Muscle layer of colon (tissue), 2 donors: ENCODE data around the gene C9orf40.

Experiments used
- H3K27ac ChIP-seq: one replicate; pipeline ENCODE4 v1.7.0; 2013; ENCODE audit warnings: low read depth, mild to moderate bottlenecking, low read length, moderate library complexity
- H3K27me3 ChIP-seq, 2 donors: one replicate each; pipeline ENCODE4 v1.7.0; 2013; ENCODE audit warnings: low read length in 2 of 2, mild to moderate bottlenecking in 2 of 2; ENCODE audit not compliant: insufficient read depth in 2 of 2, control insufficient read depth in 1 of 2
- H3K36me3 ChIP-seq: one replicate; pipeline ENCODE4 v1.7.0; 2013; ENCODE audit warnings: mild to moderate bottlenecking, low read length; ENCODE audit not compliant: insufficient read depth
- H3K4me1 ChIP-seq: one replicate; pipeline ENCODE4 v1.7.0; 2013; ENCODE audit warnings: mild to moderate bottlenecking, low read length; ENCODE audit not compliant: insufficient read depth
- H3K4me3 ChIP-seq, 2 donors: one replicate each; pipeline ENCODE4 v1.7.0; 2013; ENCODE audit warnings: low read length in 2 of 2, low read depth in 1 of 2, mild to moderate bottlenecking in 1 of 2, moderate library complexity in 1 of 2
- H3K9ac ChIP-seq: one replicate; pipeline ENCODE4 v1.7.0; 2013; ENCODE audit warnings: low read length
- H3K9me3 ChIP-seq: one replicate; pipeline ENCODE4 v1.7.0; 2013; ENCODE audit warnings: mild to moderate bottlenecking, low read length
- donor health status: abdominal sarcoma.
- donor health status: Adenocarcinoma of cecum.

Gene C9orf40, protein sequence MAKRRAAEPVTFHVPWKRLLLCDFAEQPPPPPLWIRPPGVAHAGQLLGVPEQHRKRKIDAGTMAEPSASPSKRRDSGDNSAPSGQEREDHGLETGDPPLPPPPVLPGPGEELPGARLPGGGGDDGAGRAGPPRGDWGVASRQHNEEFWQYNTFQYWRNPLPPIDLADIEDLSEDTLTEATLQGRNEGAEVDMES

DNA sequence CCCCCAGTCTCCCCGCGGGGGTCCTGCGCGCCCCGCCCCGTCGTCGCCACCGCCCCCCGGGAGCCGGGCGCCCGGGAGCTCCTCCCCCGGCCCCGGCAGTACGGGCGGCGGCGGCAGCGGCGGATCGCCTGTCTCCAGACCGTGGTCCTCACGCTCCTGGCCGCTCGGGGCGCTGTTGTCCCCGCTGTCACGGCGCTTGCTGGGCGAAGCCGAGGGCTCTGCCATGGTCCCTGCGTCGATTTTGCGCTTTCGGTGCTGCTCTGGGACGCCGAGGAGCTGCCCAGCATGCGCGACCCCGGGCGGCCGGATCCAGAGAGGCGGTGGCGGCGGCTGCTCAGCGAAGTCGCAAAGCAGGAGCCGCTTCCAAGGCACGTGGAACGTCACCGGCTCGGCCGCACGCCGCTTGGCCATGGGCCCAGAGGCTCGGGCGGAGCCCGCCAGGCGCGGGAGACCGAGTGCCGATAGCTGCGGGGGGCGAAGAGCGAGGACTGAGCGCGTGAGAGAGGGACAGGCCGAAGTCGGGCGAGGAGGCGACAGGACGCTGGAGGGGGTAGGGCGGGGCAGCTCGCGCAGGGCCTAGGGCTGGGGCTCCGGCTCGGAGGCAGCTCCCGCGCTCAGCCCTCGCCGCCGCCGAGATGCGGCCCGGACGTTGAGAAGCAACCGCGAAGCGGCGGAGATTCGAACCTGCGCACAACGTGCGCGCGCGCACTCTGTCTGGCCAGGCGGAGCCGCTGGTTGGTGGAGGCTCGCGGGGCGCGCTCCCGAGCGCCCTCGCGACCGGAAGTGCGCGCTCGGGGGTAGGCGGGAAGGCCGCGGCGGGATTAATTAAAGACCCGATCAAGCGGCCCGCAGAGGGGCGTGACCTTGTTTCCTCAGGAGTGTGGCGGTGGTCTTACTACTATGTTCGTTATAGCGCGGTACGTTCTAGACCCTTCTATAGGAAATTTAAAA lies at the start of gene C9orf40:
Gene C9orf40, minus strand, starts transcription at position 712 of the 951 bp plus-strand sequence. Its CDS starts 301 bp downstream, at position 411.
- Histone ChIP-seq H3K36me3 (no peaks in the 10 kb centered on the region), H3K4me1 (peaks cover 10% of the 10 kb centered on the region), H3K9me3 (no peaks in the 10 kb centered on the region), H3K9ac (peak within 1 kb of the TSS; percentile 69), H3K27me3 (no peaks in the 10 kb centered on the region), H3K4me3 (peak within 1 kb of the TSS; percentile 65 to 97), H3K27ac (peak within 1 kb of the TSS; percentile 96)

DNA sequence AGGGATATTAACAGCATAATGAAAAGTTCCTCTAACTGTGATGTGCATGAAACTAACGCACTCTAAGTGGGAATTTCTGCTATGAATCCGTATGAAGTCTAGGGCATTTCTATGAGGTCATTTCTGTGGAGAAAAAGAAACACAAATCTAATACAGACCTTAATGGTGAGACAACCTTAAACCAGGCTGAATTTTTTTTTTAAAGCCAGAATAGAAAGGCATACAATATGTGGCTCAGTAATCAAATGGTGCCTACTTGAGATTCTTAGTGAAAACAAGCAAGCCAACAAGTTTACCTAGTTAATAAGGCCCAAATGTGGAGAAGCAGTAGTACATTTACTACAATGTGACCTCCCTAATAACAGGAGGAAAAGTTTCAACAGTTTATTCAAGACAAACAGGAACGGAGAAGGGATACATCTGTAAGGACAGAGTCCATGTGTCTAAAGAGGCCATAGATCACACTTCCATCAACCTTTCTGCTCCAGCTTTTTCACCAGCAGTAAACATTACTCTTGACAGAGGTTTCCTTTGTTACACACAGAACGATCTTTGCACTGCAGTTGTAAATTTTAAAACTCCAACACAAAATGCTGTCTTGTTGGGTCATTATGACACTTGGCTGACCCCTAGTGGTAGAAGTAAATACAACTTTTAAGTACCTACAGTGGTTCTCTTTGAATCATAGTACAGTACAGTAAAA lies 49.2 kb upstream of the C9orf40 start:
- H3K9ac ChIP-seq, result peak overlapping the region; percentile 53
- H3K9me3 ChIP-seq, result no peaks in the 10 kb centered on the region
- peaks cover 8% of the 10 kb centered on the region for H3K4me1 ChIP-seq
- no peak overlapping the region for H3K27ac ChIP-seq
- no peaks in the 10 kb centered on the region for H3K36me3 ChIP-seq
- peak overlapping the region in 1 of 2 donors; percentile 24 for H3K4me3 ChIP-seq
- no peaks in the 10 kb centered on the region for H3K27me3 ChIP-seq

DNA sequence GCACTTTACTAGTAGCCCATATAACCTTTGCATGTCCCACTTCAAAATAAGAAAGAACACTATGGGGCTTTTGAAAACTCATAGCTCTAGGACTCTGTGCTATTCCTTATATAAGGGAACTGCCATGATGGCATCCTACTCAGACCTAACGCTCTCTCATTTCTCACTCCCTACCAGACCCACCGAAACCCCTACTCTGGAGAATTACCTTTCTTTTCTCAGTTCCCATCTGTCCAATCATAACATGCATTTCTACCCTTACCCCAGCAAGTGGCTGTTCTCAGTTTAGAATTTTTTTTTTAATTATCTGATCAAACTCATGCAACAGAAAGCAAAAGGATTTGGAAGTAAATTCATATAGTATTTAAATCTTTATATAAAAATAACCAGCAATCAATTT lies 48.1 kb upstream of the C9orf40 start:
- Histone ChIP-seq H3K4me3 (no peak overlapping the region), H3K36me3 (peaks cover 4% of the 10 kb centered on the region), H3K27me3 (no peaks in the 10 kb centered on the region), H3K4me1 (peaks cover 8% of the 10 kb centered on the region), H3K9ac (no peak overlapping the region), H3K9me3 (no peaks in the 10 kb centered on the region), H3K27ac (no peak overlapping the region)

DNA sequence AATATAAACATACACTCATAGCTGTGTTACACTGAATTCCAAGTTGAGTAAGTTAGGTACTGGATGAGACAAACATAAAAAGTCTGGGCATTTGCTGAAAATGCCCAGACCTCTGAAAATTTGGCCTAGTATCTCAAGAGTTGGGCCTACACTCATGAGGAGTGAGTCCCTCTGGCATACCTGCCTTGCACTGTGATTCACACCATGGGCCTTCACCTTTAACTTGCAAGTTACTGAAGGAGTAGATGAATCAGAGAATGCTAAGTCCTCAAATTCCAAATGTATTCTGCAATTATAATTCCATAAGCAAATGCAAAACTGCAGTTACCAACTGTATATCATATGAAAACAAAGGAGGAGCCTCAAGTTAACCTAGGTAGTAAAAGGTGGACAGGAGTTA lies 32.3 kb upstream of the C9orf40 start:
- Histone ChIP-seq H3K27me3 (no peaks in the 10 kb centered on the region), H3K27ac (no peak overlapping the region), H3K9ac (no peak overlapping the region)

DNA sequence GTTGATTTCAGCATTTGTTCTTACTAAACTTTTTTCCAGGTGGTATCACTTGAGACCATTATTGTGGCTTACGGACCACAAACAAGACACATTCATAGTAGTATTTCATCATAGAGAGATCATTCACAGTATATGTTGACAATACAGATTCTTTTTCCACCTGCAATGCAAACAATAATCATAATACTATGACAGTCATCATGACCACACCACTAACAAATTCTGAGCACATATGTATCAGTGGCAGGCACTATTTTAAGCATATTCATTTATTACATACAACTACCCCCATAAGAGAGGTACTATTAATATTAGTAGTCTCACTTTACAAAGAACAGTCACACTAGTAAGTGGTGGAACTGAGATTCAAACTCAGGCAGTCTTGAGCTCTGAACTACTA lies 31.0 kb upstream of the C9orf40 start:
- Histone ChIP-seq H3K27me3 (no peaks in the 10 kb centered on the region), H3K27ac (no peak overlapping the region), H3K9ac (no peak overlapping the region), H3K4me3 (no peak overlapping the region), H3K9me3 (no peaks in the 10 kb centered on the region), H3K4me1 (no peaks in the 10 kb centered on the region), H3K36me3 (no peaks in the 10 kb centered on the region)

More for the DNA sequence above, 32.3 kb upstream of the C9orf40 start:
- Histone ChIP-seq H3K4me1 (no peaks in the 10 kb centered on the region), H3K4me3 (no peak overlapping the region), H3K9me3 (no peaks in the 10 kb centered on the region), H3K36me3 (no peaks in the 10 kb centered on the region)

DNA sequence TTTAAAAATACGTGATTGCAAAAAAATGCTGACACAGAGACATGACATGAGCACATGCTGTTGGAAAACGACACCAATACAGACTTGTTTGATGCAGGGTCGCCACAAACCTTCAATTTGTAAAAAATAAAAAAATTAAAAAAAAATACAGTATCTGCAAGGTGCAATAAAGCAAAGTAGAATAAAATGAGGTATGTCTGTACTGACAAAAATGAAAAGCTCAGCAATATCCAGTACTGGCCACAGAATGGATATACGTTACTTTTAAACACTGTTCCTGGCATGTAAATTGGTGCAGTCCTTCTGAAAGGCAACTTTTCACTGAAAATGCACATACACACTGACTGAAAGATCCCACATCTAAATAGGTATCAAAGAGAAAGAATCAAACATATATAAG lies 27.1 kb upstream of the C9orf40 start:
- Histone ChIP-seq H3K36me3 (no peaks in the 10 kb centered on the region), H3K4me1 (no peaks in the 10 kb centered on the region), H3K4me3 (no peak overlapping the region), H3K9me3 (no peaks in the 10 kb centered on the region), H3K27me3 (no peaks in the 10 kb centered on the region), H3K27ac (no peak overlapping the region), H3K9ac (no peak overlapping the region)

DNA sequence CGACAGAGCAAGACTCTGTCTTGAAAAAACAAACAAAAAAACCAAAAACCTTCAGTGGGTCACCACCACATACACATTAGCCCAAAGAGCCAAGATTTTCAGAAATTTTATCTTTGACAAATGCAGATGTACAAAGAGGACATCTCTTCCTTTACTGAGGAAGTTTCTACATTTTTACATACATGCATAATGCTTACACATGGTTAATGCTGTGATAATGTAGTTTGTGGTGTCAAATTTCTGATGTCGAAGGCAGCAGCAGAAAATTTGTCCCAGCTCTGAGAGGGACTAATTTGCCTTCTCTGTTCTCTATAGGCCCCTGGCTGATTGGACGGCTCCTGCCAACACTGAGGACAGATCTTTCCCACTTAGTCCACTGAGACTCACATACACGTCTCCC lies 24.6 kb upstream of the C9orf40 start:
- H3K4me3 ChIP-seq, result no peak overlapping the region
- H3K4me1 ChIP-seq, result no peaks in the 10 kb centered on the region
- no peaks in the 10 kb centered on the region for H3K36me3 ChIP-seq
- H3K27ac ChIP-seq, result no peak overlapping the region
- no peaks in the 10 kb centered on the region for H3K27me3 ChIP-seq
- H3K9me3 ChIP-seq, result peaks cover 4% of the 10 kb centered on the region
- no peak overlapping the region for H3K9ac ChIP-seq

DNA sequence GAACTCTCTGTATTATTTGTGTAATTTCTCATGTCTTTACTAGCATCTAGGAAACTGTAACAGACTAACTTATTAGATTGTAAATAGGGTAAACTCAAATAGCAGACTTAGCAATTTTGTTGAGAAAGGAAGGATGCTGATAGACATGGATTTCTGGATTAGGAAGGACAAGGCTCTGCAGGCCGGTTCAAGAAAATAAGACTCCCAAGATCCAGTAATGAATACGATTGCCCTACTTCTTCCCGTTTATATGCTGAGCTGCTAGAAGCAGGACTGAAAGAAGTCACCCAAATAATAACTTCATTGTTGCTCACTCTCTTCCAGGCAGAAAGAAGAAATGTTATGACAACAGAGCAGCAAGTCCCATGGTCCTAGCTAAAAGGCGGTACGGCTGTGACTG lies 22.8 kb upstream of the C9orf40 start:
- no peaks in the 10 kb centered on the region for H3K36me3 ChIP-seq
- peaks cover 4% of the 10 kb centered on the region for H3K9me3 ChIP-seq
- H3K4me3 ChIP-seq, result no peak overlapping the region
- no peak overlapping the region for H3K9ac ChIP-seq
- no peaks in the 10 kb centered on the region for H3K4me1 ChIP-seq
- no peaks in the 10 kb centered on the region for H3K27me3 ChIP-seq
- H3K27ac ChIP-seq, result no peak overlapping the region

DNA sequence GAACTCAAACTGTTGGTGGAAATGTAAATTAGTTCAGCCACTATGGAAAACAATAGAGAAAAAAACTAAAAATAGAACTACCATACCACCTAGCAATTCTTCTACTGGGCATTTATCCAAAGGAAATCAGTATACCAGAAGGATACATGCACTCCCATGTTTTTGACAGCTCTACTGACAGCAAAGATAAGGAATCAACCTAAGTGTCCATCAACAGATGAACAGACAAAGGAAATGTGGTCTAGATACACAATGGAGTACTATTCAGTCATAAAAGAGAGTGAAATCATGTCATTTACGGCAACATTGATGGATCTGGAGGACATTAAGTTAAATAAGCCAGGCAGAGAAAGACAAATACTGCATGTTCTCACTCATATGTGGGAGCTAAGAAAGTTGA lies 21.8 kb upstream of the C9orf40 start:
- Histone ChIP-seq H3K36me3 (no peaks in the 10 kb centered on the region), H3K27ac (no peak overlapping the region)

DNA sequence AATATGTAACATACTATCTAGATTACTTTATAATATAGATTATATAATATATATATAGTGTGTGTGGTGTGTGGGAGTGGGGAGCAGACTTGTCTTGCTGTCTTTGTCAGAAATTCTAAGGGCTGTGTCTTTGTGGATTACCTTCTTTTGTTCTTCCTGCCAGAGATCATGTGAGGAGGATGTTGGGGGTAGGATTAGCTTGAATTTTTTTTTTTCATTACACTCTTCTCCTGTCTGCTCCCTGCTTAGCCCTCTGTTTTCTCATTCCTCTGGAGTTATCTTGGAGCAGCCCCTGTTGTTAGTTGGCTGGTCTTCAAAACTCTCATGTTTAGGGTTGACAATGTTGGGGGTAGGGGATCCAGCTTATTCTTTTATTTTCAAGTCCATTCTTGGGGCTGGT lies 21.0 kb upstream of the C9orf40 start:
- no peak overlapping the region for H3K27ac ChIP-seq
- H3K27me3 ChIP-seq, result no peaks in the 10 kb centered on the region

More for the DNA sequence above, 21.8 kb upstream of the C9orf40 start:
- peaks cover 4% of the 10 kb centered on the region for H3K9me3 ChIP-seq
- no peak overlapping the region for H3K4me3 ChIP-seq
- H3K9ac ChIP-seq, result no peak overlapping the region
- H3K27me3 ChIP-seq, result no peaks in the 10 kb centered on the region
- no peaks in the 10 kb centered on the region for H3K4me1 ChIP-seq

DNA sequence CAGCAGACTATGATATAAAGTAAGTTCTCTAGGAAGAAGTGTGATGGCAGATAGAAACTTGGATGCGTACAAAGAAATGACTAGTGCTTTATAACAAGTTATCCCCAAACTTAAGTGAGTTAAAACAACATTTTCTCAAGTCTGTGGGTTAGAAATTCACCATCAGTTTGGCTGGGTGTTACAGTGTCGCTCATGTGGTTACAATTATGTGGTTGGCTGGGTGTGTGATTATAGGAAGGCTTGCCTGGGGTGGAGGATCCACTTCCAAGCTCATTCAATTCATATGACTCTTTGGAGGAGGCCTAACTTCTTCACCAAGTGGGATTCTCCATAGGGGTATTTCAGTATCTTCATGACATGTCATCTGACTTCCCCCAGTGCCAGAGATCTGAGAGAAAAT lies 10.3 kb upstream of the C9orf40 start:
- Histone ChIP-seq H3K27me3 (no peaks in the 10 kb centered on the region), H3K4me1 (no peaks in the 10 kb centered on the region), H3K9me3 (no peaks in the 10 kb centered on the region), H3K36me3 (no peaks in the 10 kb centered on the region), H3K4me3 (no peak overlapping the region), H3K9ac (no peak overlapping the region), H3K27ac (no peak overlapping the region)

More for the DNA sequence above, 21.0 kb upstream of the C9orf40 start:
- Histone ChIP-seq H3K4me1 (no peaks in the 10 kb centered on the region), H3K9ac (no peak overlapping the region), H3K4me3 (no peak overlapping the region), H3K9me3 (peaks cover 4% of the 10 kb centered on the region), H3K36me3 (no peaks in the 10 kb centered on the region)
